Measurements from ENCODE around the gene CAMSAP3. TPM values are rescaled to one million over a fixed set of nuclear protein-coding genes. Genes with fewer than 3 reads are reported as not detected.

The CAMSAP3 gene
- total and polyA plus RNA-seq, 5 experiments from 2014 or later = 0.20 to 2.2 (median 0.78) TPM; not detected in 1

Small RNA genes within 50 kb of the gene (microRNA-seq; reads per million reads assigned to microRNA genes)
- not detected for gene MIR6792 (ENCODE audit: borderline microRNAs expressed)

Other genes with a start within 250 kb of the CAMSAP3 start
- 100 to 1,000 TPM; 118 to 140 TPM for gene ARHGEF18, start 246.9 kb upstream of the CAMSAP3 start, total RNA-seq
- 10 to 100 TPM in 1 of 3 donors, 1 to 10 TPM in 2; 3.2 to 10.6 (median 5.6) TPM for gene ARHGEF18, start 246.9 kb upstream of the CAMSAP3 start, polyA plus RNA-seq
- 1 to 10 TPM in 1 of 2 experiments, under 1 TPM in 1; 0.88 to 1.1 TPM for gene PEX11G, start 106.8 kb upstream of the CAMSAP3 start, total RNA-seq
- 1 to 10 TPM in 2 of 3 donors, under 1 TPM in 1; 0.68 to 2.7 (median 2.3) TPM for gene PEX11G, start 106.8 kb upstream of the CAMSAP3 start, polyA plus RNA-seq
- gene ZNF358, start 79.8 kb upstream of the CAMSAP3 start, total RNA-seq = 10 to 100 TPM; 10.2 to 10.8 TPM
- gene ZNF358, start 79.8 kb upstream of the CAMSAP3 start, polyA plus RNA-seq = 1 to 10 TPM in 2 of 3 donors, under 1 TPM in 1; 0.71 to 2.5 (median 1.7) TPM
- 10 to 100 TPM; 13.7 TPM for gene MCOLN1, start 73.2 kb upstream of the CAMSAP3 start, total RNA-seq
- 10 to 100 TPM in 1 of 3 donors, 1 to 10 TPM in 2; 6.5 to 10.1 (median 6.6) TPM for gene MCOLN1, start 73.2 kb upstream of the CAMSAP3 start, polyA plus RNA-seq
- gene PNPLA6, start 60.1 kb upstream of the CAMSAP3 start, total RNA-seq = 100 to 1,000 TPM; 114 to 116 TPM
- gene PNPLA6, start 60.1 kb upstream of the CAMSAP3 start, polyA plus RNA-seq = 10 to 100 TPM in 1 of 3 donors, 1 to 10 TPM in 2; 5.9 to 10.2 (median 7.0) TPM
- gene XAB2, start 33.7 kb downstream of the CAMSAP3 start, total RNA-seq = 10 to 100 TPM; 70.2 to 71.0 TPM
- 10 to 100 TPM in 1 of 3 donors, 1 to 10 TPM in 2; 6.6 to 17.6 (median 9.9) TPM for gene XAB2, start 33.7 kb downstream of the CAMSAP3 start, polyA plus RNA-seq
- 100 to 1,000 TPM; 124 to 128 TPM for gene PET100, start 33.9 kb downstream of the CAMSAP3 start, total RNA-seq
- 100 to 1,000 TPM; 190 to 299 (median 289) TPM for gene PET100, start 33.9 kb downstream of the CAMSAP3 start, polyA plus RNA-seq
- gene PCP2, start 37.9 kb downstream of the CAMSAP3 start, total RNA-seq = 1 to 10 TPM; 5.2 to 8.4 TPM
- under 1 TPM in 1 of 3 donors, not detected in 2; 0.76 TPM for gene PCP2, start 37.9 kb downstream of the CAMSAP3 start, polyA plus RNA-seq
- 100 to 1,000 TPM; 165 to 184 TPM for gene STXBP2, start 41.2 kb downstream of the CAMSAP3 start, total RNA-seq
- 10 to 100 TPM; 50.4 to 63.2 (median 54.9) TPM for gene STXBP2, start 41.2 kb downstream of the CAMSAP3 start, polyA plus RNA-seq
- gene RETN, start 73.2 kb downstream of the CAMSAP3 start, total RNA-seq = not detected
- gene RETN, start 73.2 kb downstream of the CAMSAP3 start, polyA plus RNA-seq = 10 to 100 TPM in 1 of 3 donors, 1 to 10 TPM in 2; 6.5 to 12.8 (median 8.7) TPM
- gene MCEMP1, start 81.2 kb downstream of the CAMSAP3 start, total RNA-seq = not detected
- gene MCEMP1, start 81.2 kb downstream of the CAMSAP3 start, polyA plus RNA-seq = under 1 TPM in 1 of 3 donors, not detected in 2; 0.12 TPM
- 10 to 100 TPM; 66.5 to 71.8 TPM for gene TRAPPC5, start 85.0 kb downstream of the CAMSAP3 start, total RNA-seq
- gene TRAPPC5, start 85.0 kb downstream of the CAMSAP3 start, polyA plus RNA-seq = 100 to 1,000 TPM; 154 to 208 (median 170) TPM
- 1 to 10 TPM; 1.7 to 2.3 TPM for gene FCER2, start 106.3 kb downstream of the CAMSAP3 start, total RNA-seq
- gene FCER2, start 106.3 kb downstream of the CAMSAP3 start, polyA plus RNA-seq = under 1 TPM in 2 of 3 donors, not detected in 1; 0.23 to 0.38 TPM
- not detected for gene CLEC4G, start 136.2 kb downstream of the CAMSAP3 start, total RNA-seq
- gene CLEC4G, start 136.2 kb downstream of the CAMSAP3 start, polyA plus RNA-seq = not detected
- gene CD209, start 151.7 kb downstream of the CAMSAP3 start, total RNA-seq = under 1 TPM; 0.11 to 0.26 TPM
- gene CD209, start 151.7 kb downstream of the CAMSAP3 start, polyA plus RNA-seq = not detected
- gene CLEC4M, start 167.4 kb downstream of the CAMSAP3 start, total RNA-seq = not detected
- gene CLEC4M, start 167.4 kb downstream of the CAMSAP3 start, polyA plus RNA-seq = not detected
- gene EVI5L, start 234.4 kb downstream of the CAMSAP3 start, total RNA-seq = 10 to 100 TPM; 10.5 to 11.5 TPM
- gene EVI5L, start 234.4 kb downstream of the CAMSAP3 start, polyA plus RNA-seq = 1 to 10 TPM; 1.1 to 2.7 (median 1.7) TPM